ENCODE results near the gene FRMD4B. TPM values are rescaled to one million over a fixed set of nuclear protein-coding genes. Genes with fewer than 3 reads are reported as not detected.

FRMD4B gene
- total RNA-seq, 1 donor from 2014 or later, result 73.2 TPM

GRCh38 chr3:69137005-69137404 lies 248.9 kb downstream of the FRMD4B start:
- DNase-seq (ENCODE audit: low read depth in 2 of 2), result no peak

- DNase-seq (ENCODE audit: low read depth in 2 of 2), result no peak
Measured at GRCh38 chr3:69130689-69131088, 255.2 kb downstream of the FRMD4B start.

- no peak for DNase-seq (ENCODE audit: low read depth in 2 of 2)
Measured at GRCh38 chr3:69129531-69129930, 256.4 kb downstream of the FRMD4B start.

- no peak for DNase-seq (ENCODE audit: low read depth in 2 of 2)
Measured at GRCh38 chr3:69128509-69128908, 257.4 kb downstream of the FRMD4B start.

- DNase-seq (ENCODE audit: low read depth in 2 of 2), result no peak
Measured at GRCh38 chr3:69126999-69127398, 258.9 kb downstream of the FRMD4B start.

- DNase-seq (ENCODE audit: low read depth in 2 of 2), result no peak
Measured at GRCh38 chr3:69126216-69126615, 259.7 kb downstream of the FRMD4B start.

- DNase-seq (ENCODE audit: low read depth in 2 of 2), result peak in 1 of 2 donors; percentile 32
Measured at GRCh38 chr3:69122403-69122802, 263.5 kb downstream of the FRMD4B start, which contains the start of gene LMOD3. LMOD3 (minus strand) TSS chr3:69122595; CDS start chr3:69122386, 209 bp downstream.

GRCh38 chr3:69121950-69122349 lies 263.9 kb downstream of the FRMD4B start:
- peak; percentile 17 to 70 for DNase-seq (ENCODE audit: low read depth in 2 of 2)

GRCh38 chr3:69121513-69121912 lies 264.4 kb downstream of the FRMD4B start:
- DNase-seq (ENCODE audit: low read depth in 2 of 2), result no peak

GRCh38 chr3:69120879-69121464 lies 264.9 kb downstream of the FRMD4B start:
- peak; percentile 83 to 84 for DNase-seq (ENCODE audit: low read depth in 2 of 2)
